Spleen (tissue), 11 donors: Measurements from ENCODE around the gene OR52J3. TPM values are rescaled to one million over a fixed set of nuclear protein-coding genes. Genes with fewer than 3 reads are reported as not detected.

Experiments used
- DNase-seq: peaks from one replicate; pipeline ENCODE4 v3.0.0-alpha.2; 2020
- H3K27ac ChIP-seq, 8 donors: fragments of 200-600 bp; sonication (generic) in 7 of 8; 1 replicate in 4 of 8; 2 replicates in 4 of 8; pipeline versions ENCODE4 v1.5.0 to v1.8.0; 2016 to 2021; ENCODE audit warnings: inconsistent platforms in 4 of 8, mild to moderate bottlenecking in 4 of 8, moderate library complexity in 1 of 8
- H3K27me3 ChIP-seq, 7 donors: fragments of 200-600 bp; sonication (generic) in 6 of 7; replicated peaks in 1 of 7; 1 replicate in 4 of 7; 2 replicates in 3 of 7; pipeline versions ENCODE4 v1.5.0 to v1.8.0; 2016 to 2021; ENCODE audit warnings: inconsistent platforms in 3 of 7, mild to moderate bottlenecking in 1 of 7
- H3K36me3 ChIP-seq, 6 donors: fragments of 200-600 bp; sonication (generic) in 5 of 6; 1 replicate in 4 of 6; 2 replicates in 2 of 6; pipeline versions ENCODE4 v1.5.0 to v1.8.0; 2016 to 2021; ENCODE audit warnings: inconsistent platforms in 2 of 6
- H3K4me1 ChIP-seq, 6 donors: fragments of 200-600 bp; sonication (generic) in 5 of 6; 1 replicate in 3 of 6; 2 replicates in 3 of 6; pipeline versions ENCODE4 v1.5.0 to v1.8.0; 2016 to 2021; ENCODE audit warnings: inconsistent platforms in 3 of 6
- H3K4me3 ChIP-seq, 8 donors: fragments of 200-600 bp; sonication (generic) in 7 of 8; 1 replicate in 4 of 8; 2 replicates in 4 of 8; pipeline versions ENCODE4 v1.5.0 to v1.8.0; 2016 to 2021; ENCODE audit warnings: inconsistent platforms in 4 of 8, mild to moderate bottlenecking in 4 of 8, moderate library complexity in 2 of 8
- H3K9me3 ChIP-seq, 8 donors: fragments of 200-600 bp; sonication (generic) in 7 of 8; 1 replicate in 4 of 8; 2 replicates in 4 of 8; pipeline versions ENCODE4 v1.5.0 to v1.8.0; 2016 to 2021; ENCODE audit warnings: inconsistent platforms in 4 of 8
- POLR2A ChIP-seq, 3 donors: fragments of 450-650 bp; IDR thresholded peaks; one replicate each; pipeline ENCODE4 v1.5.1; 2017; ENCODE audit warnings: antibody characterized with exemption in 3 of 3, mild to moderate bottlenecking in 1 of 3
- POLR2AphosphoS5 ChIP-seq, 3 donors: sonication (generic); formaldehyde crosslinking; IDR thresholded peaks; one replicate each; pipeline ENCODE4 v1.5.1; 2017; ENCODE audit warnings: antibody characterized with exemption in 3 of 3
- whole genome bisulfite sequencing, 5 donors: extraction: QIAGEN DNeasy Blood & Tissue Kit in 3 of 5; methylation state at CpG; one replicate each; pipeline versions ENCODE4 v1.1.5 to v1.1.7; 2013 to 2018; 5-methylcytosine and 5-hydroxymethylcytosine counted together
- intact Hi-C: fragments of 100-400 bp; cut with DNase I; formaldehyde crosslinking; loops from one replicate; pipeline ENCODE4 v1.15.0; 2023; ENCODE audit warnings: low total_unique reads
- polyA plus RNA-seq, 3 donors: library from polyadenylated mRNA; stranded (reverse); fragments of 200-250 nt; gene quantifications; one replicate each; pipeline ENCODE4 v1.2.1, GENCODE V29; 2013
- total RNA-seq, 7 donors: library from RNA; depleted of rRNA in 3 of 7; stranded (reverse); fragments of >200 nt in 3 of 7; fragmentation: NEBNext Ultra II Directional in 4 of 7; extraction: Animal tissue kit (Norgen Biotek cat#: 25700) in 4 of 7; gene quantifications; one replicate each; pipeline versions ENCODE4 v1.1.0 to v1.2.1, GENCODE V29; 2016 to 2021
- TF ChIP-seq, protein P1 (sequence below), 11 experiments: fragments of 200-600 bp in 7 of 11; fragments of 450-650 bp in 4 of 11; sonication (generic) in 4 of 11; IDR thresholded peaks in 8 of 11; conservative IDR thresholded peaks in 3 of 11; 1 replicate in 7 of 11; 2 replicates in 4 of 11; pipeline versions ENCODE4 v1.4.0 to v1.8.0; 2016 to 2021; ENCODE audit warnings: antibody characterized with exemption in 11 of 11, inconsistent platforms in 4 of 11, mild to moderate bottlenecking in 1 of 11
- donor health status: healthy with polysubstance abuse.
- donor health status: DM: no; HTN: no; CAD: no; lungs with moderate emphysema.
- donor health status: DM: no; HTN: no; CAD: no.
- donor health status: Bipolar disorder and iron deficiency.
- donor health status: healthy.
- donor health status: DM: no; HTN: no; CAD: no.
- donor health status: DM: yes; HTN: yes; CAD: no.

Gene OR52J3
- total and polyA plus RNA-seq, 10 donors = not detected

DNA sequence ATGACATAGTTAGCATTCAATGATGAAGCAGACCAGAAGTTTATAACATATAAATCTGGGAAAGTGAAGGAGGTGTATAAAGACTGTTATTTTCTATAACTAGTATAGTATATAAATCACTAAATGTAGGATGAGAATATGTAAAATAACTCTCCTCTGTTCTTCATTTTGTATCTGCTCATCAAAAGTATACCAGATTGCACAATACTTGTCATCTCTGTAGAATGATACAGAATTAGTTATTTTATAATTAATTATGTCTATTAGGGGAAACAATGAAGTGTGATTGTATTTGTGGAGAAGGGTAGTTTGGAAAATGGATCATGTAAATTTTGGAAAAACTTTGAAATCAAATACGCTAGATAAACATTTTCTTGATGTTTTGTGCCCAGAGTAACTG, 33.3 kb upstream of the OR52J3 start:
- WGBS, 5 donors = 71 to 89% (median 74%) methylated on average over 1 of the region's 1 CpG
- no peak overlapping the region for H3K4me3 ChIP-seq
- TF ChIP-seq, protein P1, sequence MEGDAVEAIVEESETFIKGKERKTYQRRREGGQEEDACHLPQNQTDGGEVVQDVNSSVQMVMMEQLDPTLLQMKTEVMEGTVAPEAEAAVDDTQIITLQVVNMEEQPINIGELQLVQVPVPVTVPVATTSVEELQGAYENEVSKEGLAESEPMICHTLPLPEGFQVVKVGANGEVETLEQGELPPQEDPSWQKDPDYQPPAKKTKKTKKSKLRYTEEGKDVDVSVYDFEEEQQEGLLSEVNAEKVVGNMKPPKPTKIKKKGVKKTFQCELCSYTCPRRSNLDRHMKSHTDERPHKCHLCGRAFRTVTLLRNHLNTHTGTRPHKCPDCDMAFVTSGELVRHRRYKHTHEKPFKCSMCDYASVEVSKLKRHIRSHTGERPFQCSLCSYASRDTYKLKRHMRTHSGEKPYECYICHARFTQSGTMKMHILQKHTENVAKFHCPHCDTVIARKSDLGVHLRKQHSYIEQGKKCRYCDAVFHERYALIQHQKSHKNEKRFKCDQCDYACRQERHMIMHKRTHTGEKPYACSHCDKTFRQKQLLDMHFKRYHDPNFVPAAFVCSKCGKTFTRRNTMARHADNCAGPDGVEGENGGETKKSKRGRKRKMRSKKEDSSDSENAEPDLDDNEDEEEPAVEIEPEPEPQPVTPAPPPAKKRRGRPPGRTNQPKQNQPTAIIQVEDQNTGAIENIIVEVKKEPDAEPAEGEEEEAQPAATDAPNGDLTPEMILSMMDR (IDR thresholded peaks at IDR 0.05 in 8 of 11, conservative IDR thresholded peaks at IDR 0.05 in 3 of 11) = no peak
- TF ChIP-seq POLR2AphosphoS5 (IDR thresholded peaks at IDR 0.05) (no peak), POLR2A (IDR thresholded peaks at IDR 0.05) (no peak)
- no peaks in the 10 kb centered on the region for H3K9me3 ChIP-seq
- intact Hi-C loops = loop anchor here (10.0 kb wide), 1 partner anchor 368 kb away; the partner anchor contains the start of gene OR51E1
- H3K27ac ChIP-seq = no peak overlapping the region
- H3K4me1 ChIP-seq = no peaks in the 10 kb centered on the region
- no peaks in the 10 kb centered on the region for H3K36me3 ChIP-seq
- H3K27me3 ChIP-seq = no peaks in the 10 kb centered on the region
- DNase-seq = no peak

DNA sequence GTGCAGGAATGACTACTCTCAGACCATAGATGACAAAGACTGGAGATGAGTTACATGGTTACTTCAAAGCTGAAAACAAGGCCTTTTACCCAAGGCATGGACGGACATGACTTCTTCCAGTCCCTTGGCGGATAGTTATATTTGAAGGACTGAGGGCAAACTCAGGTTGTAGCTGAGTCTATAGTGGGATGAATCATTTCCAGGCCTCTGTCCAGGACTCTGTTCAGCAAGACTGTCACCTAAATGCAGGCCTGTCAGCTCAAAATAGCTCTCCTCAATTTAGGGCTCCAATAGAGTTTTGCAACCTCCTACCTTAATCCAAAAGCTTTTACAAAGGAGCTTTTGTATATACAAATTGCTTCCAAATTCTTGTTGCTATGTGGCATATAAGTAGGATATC, 24.3 kb upstream of the OR52J3 start:
- no peak for DNase-seq
- Histone ChIP-seq H3K4me1 (no peaks in the 10 kb centered on the region), H3K27ac (no peak overlapping the region), H3K4me3 (no peak overlapping the region), H3K27me3 (peaks cover 0 to 5% (median 0%) of the 10 kb centered on the region in 7 donors), H3K36me3 (no peaks in the 10 kb centered on the region), H3K9me3 (peaks cover 0 to 60% (median 31%) of the 10 kb centered on the region in 8 donors)
- intact Hi-C loops = no loop called here
- 85 to 97% (median 91%) methylated on average over 2 of the region's 2 CpGs for WGBS, 5 donors
- TF ChIP-seq POLR2AphosphoS5 (IDR thresholded peaks at IDR 0.05) = no peak
- TF ChIP-seq POLR2A (IDR thresholded peaks at IDR 0.05) = no peak
- TF ChIP-seq, protein P1 (IDR thresholded peaks at IDR 0.05 in 8 of 11, conservative IDR thresholded peaks at IDR 0.05 in 3 of 11) = no peak

DNA sequence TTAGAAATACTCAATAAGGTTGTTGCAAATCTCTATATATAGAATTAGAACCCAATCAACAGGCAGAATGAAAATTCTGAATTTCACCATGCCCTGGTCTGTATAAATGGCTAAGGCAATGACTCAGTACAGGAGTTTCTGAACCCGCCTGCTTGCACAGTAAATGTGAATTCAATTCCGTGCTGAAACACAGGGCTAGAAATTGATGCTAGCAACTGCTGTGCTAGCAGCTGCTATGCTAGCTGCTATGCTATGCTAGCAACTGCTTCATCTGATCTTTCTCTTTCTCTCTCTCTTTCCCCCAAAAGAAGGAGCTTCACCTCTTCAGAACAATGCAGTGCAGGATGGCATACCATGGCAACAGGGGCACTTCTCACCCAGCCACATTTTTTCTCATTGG, 9.7 kb upstream of the OR52J3 start:
- 86 to 92% (median 89%) methylated on average over 2 of the region's 2 CpGs for WGBS, 5 donors
- no peaks in the 10 kb centered on the region for H3K4me1 ChIP-seq
- intact Hi-C loops = no loop called here
- no peaks in the 10 kb centered on the region for H3K27me3 ChIP-seq
- H3K36me3 ChIP-seq = no peaks in the 10 kb centered on the region
- no peak for DNase-seq
- no peak overlapping the region for H3K4me3 ChIP-seq
- TF ChIP-seq POLR2AphosphoS5 (IDR thresholded peaks at IDR 0.05) = no peak
- TF ChIP-seq, protein P1 (IDR thresholded peaks at IDR 0.05 in 8 of 11, conservative IDR thresholded peaks at IDR 0.05 in 3 of 11) = no peak
- no peak for TF ChIP-seq POLR2A (IDR thresholded peaks at IDR 0.05)
- H3K9me3 ChIP-seq = no peaks in the 10 kb centered on the region
- no peak overlapping the region for H3K27ac ChIP-seq

DNA sequence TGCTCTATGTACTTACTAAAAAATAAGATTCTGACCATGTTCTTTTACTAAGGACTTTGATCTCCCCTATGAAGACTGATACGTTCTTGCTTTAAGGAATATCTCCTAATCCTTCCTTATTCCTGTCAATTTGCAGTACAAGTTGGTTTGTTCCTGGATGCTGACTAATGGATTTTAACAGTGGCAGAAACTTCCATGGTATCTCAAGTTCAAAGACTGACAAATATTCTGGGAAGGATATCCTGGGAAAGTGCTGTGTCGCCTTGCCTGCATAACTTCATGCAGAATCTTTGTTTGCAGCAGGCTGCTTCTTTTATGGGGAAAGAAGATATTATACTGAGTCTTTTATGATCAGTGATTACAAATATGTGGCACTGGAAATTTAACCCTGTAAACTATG, 8.4 kb upstream of the OR52J3 start:
- Histone ChIP-seq H3K27ac (no peak overlapping the region), H3K9me3 (no peaks in the 10 kb centered on the region), H3K27me3 (no peaks in the 10 kb centered on the region), H3K36me3 (no peaks in the 10 kb centered on the region), H3K4me1 (no peaks in the 10 kb centered on the region), H3K4me3 (no peak overlapping the region)
- intact Hi-C loops = no loop called here
- no peak for DNase-seq
- 42 to 83% (median 60%) methylated on average over 2 of the region's 2 CpGs for WGBS, 5 donors
- TF ChIP-seq POLR2AphosphoS5 (IDR thresholded peaks at IDR 0.05) (no peak), POLR2A (IDR thresholded peaks at IDR 0.05) (no peak)
- TF ChIP-seq, protein P1 (IDR thresholded peaks at IDR 0.05 in 8 of 11, conservative IDR thresholded peaks at IDR 0.05 in 3 of 11) = no peak
